ENCODE measurements around the gene ABHD17C. TPM values are rescaled to one million over a fixed set of nuclear protein-coding genes. Genes with fewer than 3 reads are reported as not detected.

Gene ABHD17C
- total and polyA plus RNA-seq, 12 donors, result 1.9 to 9.9 (median 5.3) TPM

DNA sequence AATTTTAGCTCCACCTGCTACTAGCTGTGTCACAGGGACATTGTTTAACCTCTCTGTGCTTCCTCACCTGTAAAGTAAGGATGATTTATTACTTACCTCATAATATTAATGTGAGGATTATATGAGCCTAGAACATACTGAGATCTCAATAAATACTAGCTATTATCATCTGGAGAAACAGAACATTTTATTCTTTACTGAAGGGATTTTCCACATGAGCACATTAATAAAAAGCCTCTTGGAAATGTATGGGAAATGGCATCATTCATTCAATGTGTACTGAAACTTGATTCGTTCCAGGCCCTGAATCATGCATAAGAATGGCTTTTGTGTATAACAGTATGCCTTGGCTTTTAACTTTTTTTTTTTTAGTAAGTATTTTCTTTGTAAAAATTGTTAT lies 73.0 kb downstream of the ABHD17C start:
- Histone ChIP-seq H3K27ac (no peak overlapping the region), H3K4me3 (no peak overlapping the region), H3K9me3 (replicated peaks in 1 of 3) (no peaks in the 10 kb centered on the region), H3K4me1 (replicated peaks in 1 of 2) (no peaks in the 10 kb centered on the region), H3K36me3 (replicated peaks in 1 of 2) (no peaks in the 10 kb centered on the region), H3K27me3 (no peaks in the 10 kb centered on the region)
- DNase-seq, result no peak
- WGBS, 4 donors, result 79 to 97% (median 91%) methylated on average over 1 of the region's 1 CpG
- intact Hi-C loops (cut with DNase I), result no loop called here
- TF ChIP-seq, protein P1, sequence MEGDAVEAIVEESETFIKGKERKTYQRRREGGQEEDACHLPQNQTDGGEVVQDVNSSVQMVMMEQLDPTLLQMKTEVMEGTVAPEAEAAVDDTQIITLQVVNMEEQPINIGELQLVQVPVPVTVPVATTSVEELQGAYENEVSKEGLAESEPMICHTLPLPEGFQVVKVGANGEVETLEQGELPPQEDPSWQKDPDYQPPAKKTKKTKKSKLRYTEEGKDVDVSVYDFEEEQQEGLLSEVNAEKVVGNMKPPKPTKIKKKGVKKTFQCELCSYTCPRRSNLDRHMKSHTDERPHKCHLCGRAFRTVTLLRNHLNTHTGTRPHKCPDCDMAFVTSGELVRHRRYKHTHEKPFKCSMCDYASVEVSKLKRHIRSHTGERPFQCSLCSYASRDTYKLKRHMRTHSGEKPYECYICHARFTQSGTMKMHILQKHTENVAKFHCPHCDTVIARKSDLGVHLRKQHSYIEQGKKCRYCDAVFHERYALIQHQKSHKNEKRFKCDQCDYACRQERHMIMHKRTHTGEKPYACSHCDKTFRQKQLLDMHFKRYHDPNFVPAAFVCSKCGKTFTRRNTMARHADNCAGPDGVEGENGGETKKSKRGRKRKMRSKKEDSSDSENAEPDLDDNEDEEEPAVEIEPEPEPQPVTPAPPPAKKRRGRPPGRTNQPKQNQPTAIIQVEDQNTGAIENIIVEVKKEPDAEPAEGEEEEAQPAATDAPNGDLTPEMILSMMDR (IDR thresholded peaks at IDR 0.05), result no peak
- TF ChIP-seq POLR2A (IDR thresholded peaks at IDR 0.05), result no peak

DNA sequence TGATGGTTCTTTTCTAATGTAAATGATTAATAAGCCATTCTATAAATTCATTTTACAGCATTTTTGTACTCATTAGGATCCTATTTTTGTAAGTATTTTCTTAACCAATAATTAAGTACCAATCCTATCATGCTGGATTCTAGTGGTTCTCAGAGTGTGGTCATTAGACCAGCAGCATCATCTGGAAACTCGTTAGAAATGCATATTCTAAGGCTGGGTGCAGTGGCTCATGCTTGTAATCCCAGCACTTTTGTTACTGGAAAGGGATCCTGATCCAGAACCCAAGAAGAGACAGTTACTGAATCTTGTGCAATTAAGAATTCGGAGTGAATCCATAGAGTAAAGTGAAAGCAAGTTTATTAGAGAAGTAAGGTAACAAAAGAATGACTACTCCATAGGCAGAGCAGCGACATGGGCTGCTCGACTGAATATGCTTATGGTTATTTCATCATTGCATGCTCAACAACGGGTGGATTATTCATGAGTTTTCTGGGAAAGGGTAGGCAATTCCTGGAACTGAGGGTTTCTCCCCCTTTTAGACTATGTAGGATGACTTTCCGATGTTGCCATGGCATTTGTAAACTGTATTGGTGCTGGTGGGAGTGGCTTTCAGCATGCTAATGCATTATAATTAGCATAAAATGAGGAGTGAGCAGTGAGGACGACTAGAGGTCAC lies 74.2 kb downstream of the ABHD17C start:
- Histone ChIP-seq H3K27ac (no peak overlapping the region), H3K4me3 (no peak overlapping the region), H3K9me3 (replicated peaks in 1 of 3) (no peaks in the 10 kb centered on the region), H3K36me3 (replicated peaks in 1 of 2) (no peaks in the 10 kb centered on the region), H3K4me1 (replicated peaks in 1 of 2) (no peaks in the 10 kb centered on the region), H3K27me3 (no peaks in the 10 kb centered on the region)
- no peak for TF ChIP-seq POLR2A (IDR thresholded peaks at IDR 0.05)
- TF ChIP-seq, protein P1 (IDR thresholded peaks at IDR 0.05), result no peak
- intact Hi-C loops (cut with DNase I), result no loop called here
- 79 to 88% (median 86%) methylated on average over 7 of the region's 7 CpGs for WGBS, 4 donors
- no peak for DNase-seq

DNA sequence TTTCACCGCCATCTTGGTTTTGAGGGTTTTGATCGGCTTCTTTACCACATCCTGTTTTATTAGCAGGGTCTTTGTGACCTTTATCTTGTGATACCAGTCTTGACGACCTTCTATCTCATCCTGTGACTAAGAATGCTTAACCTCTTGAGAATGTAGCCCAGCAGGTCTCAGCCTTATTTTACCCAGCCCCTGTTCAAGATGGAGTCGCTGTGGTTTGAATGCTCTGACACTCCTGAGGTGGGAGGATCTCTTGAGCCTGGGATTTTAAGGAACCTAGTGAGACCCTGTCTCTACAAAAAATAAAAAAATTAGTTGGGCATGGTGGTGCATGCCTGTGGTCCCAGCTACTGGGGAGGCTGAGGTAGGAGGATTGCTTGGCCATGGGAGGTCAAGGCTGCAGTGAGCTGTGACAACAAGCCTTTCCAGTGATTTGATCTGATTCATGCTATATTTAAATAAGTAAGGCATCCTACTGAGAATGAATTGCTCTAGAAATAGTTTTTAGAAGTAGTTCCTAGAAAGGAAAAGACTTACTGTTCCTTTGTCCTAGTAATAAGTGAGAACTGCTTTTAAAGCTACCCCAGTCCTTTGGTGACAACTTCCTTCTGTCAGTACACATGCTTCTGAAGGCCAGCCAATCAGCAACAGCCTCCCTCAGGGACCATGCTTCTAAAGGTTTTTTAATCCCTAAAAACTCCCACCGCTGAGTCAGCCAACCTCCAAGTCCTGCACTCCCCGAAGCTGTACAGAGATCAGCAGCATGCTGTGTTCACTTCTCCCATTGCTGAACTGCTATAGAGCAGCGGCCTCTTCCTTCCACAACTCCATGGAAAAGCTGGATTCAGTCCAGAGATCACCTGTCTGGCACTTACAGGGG lies 75.0 kb downstream of the ABHD17C start:
- H3K4me1 ChIP-seq (replicated peaks in 1 of 2), result no peaks in the 10 kb centered on the region
- no peaks in the 10 kb centered on the region for H3K9me3 ChIP-seq (replicated peaks in 1 of 3)
- no peak overlapping the region for H3K4me3 ChIP-seq
- no peak for TF ChIP-seq POLR2A (IDR thresholded peaks at IDR 0.05)
- TF ChIP-seq, protein P1 (IDR thresholded peaks at IDR 0.05), result no peak
- H3K36me3 ChIP-seq (replicated peaks in 1 of 2), result no peaks in the 10 kb centered on the region
- DNase-seq, result no peak
- intact Hi-C loops (cut with DNase I), result loop anchor here in 1 of 2 donors (10.0 kb wide), 2 partner anchors 205 to 315 kb away; no protein-coding TSS in a partner anchor
- no peaks in the 10 kb centered on the region for H3K27me3 ChIP-seq
- 82 to 86% (median 85%) methylated on average over 7 of the region's 7 CpGs for WGBS, 4 donors
- H3K27ac ChIP-seq, result no peak overlapping the region

DNA sequence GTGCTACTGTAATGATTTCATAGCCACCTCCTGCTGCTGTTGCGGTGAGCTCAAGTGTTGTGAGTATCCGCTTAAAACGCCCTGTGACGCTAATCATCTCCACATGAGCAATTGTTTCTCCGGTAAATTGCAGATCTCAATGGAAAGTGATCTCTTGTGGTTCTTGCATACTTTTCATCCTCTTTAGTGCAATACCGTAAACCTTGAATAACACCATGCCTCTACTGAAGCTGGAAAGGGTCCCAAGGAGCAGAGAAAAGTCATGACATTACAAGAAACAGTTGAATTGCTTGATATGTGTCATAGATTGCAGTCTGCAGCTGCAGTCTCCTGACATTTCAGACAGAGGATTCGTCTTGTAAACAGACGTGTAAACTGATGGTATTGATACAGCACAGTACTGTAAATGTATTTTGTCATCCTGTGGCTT lies 78.0 kb downstream of the ABHD17C start:
- no peak overlapping the region for H3K27ac ChIP-seq
- no peaks in the 10 kb centered on the region for H3K27me3 ChIP-seq
- no peaks in the 10 kb centered on the region for H3K9me3 ChIP-seq (replicated peaks in 1 of 3)
- TF ChIP-seq, protein P1 (IDR thresholded peaks at IDR 0.05), result no peak
- TF ChIP-seq POLR2A (IDR thresholded peaks at IDR 0.05), result no peak
- 74 to 88% (median 83%) methylated on average over 8 of the region's 8 CpGs for WGBS, 4 donors
- no peaks in the 10 kb centered on the region for H3K4me1 ChIP-seq (replicated peaks in 1 of 2)
- no peaks in the 10 kb centered on the region for H3K36me3 ChIP-seq (replicated peaks in 1 of 2)
- intact Hi-C loops (cut with DNase I), result loop anchor here in 1 of 2 donors (10.0 kb wide), 2 partner anchors 202 to 318 kb away; no protein-coding TSS in a partner anchor
- no peak for DNase-seq
- no peak overlapping the region for H3K4me3 ChIP-seq

All from adrenal gland (tissue), 12 donors.